Activated T-cell treated with anti-CD3 and anti-CD28 coated beads for 4 hours (primary cell): ENCODE data around the gene CAMSAP3.
"Not testable (repeated sequence)": the region's sequence is repeated elsewhere in the genome, so short reads cannot be mapped to it uniquely, and the experiment has no call there.

Experiments used
- DNase-seq: peaks from one replicate; pipeline ENCODE4 v3.0.0-alpha.2; 2020

CAMSAP3 gene

GRCh38 chr19:7636691-7637373 is 41.2 kb downstream of the CAMSAP3 start, which contains the start of gene STXBP2:
Gene STXBP2 (plus strand): TSS chr19:7637110. CDS start chr19:7637150, 40 bp downstream.
- peak; percentile 92 for DNase-seq

- DNase-seq = no peak
Observed at GRCh38 chr19:7637374-7638256, 42.0 kb downstream of the CAMSAP3 start.

- DNase-seq = no peak
Observed at GRCh38 chr19:7638802-7639465, 43.3 kb downstream of the CAMSAP3 start.

GRCh38 chr19:7639863-7640348 is 44.2 kb downstream of the CAMSAP3 start:
- no peak for DNase-seq

- no peak for DNase-seq
Observed at GRCh38 chr19:7640803-7641202, 45.1 kb downstream of the CAMSAP3 start.

- no peak for DNase-seq
Observed at GRCh38 chr19:7641290-7642276, 45.9 kb downstream of the CAMSAP3 start.

GRCh38 chr19:7642295-7643030 is 46.8 kb downstream of the CAMSAP3 start:
- no peak for DNase-seq

GRCh38 chr19:7643031-7643415 is 47.4 kb downstream of the CAMSAP3 start:
- DNase-seq = no peak

GRCh38 chr19:7643629-7644549 is 48.2 kb downstream of the CAMSAP3 start:
- not testable (repeated sequence) for DNase-seq

- DNase-seq = no peak
Observed at GRCh38 chr19:7644550-7644877, 48.9 kb downstream of the CAMSAP3 start.

GRCh38 chr19:7645163-7645562 is 49.5 kb downstream of the CAMSAP3 start:
- no peak for DNase-seq

- no peak for DNase-seq
Observed at GRCh38 chr19:7645656-7646425, 50.2 kb downstream of the CAMSAP3 start.

- DNase-seq = no peak
Observed at GRCh38 chr19:7646426-7646700, 50.7 kb downstream of the CAMSAP3 start.

GRCh38 chr19:7647156-7647555 is 51.5 kb downstream of the CAMSAP3 start:
- DNase-seq = no peak

- DNase-seq = no peak
Observed at GRCh38 chr19:7648265-7649014, 52.8 kb downstream of the CAMSAP3 start.

GRCh38 chr19:7650148-7650547 is 54.5 kb downstream of the CAMSAP3 start:
- DNase-seq = no peak

GRCh38 chr19:7652061-7652641 is 56.5 kb downstream of the CAMSAP3 start:
- peak; percentile 88 for DNase-seq

GRCh38 chr19:7654401-7654800 is 58.7 kb downstream of the CAMSAP3 start:
- no peak for DNase-seq

GRCh38 chr19:7655581-7655980 is 59.9 kb downstream of the CAMSAP3 start:
- no peak for DNase-seq
